B cell (primary cell): ENCODE results near the gene GLDN. TPM values are rescaled to one million over a fixed set of nuclear protein-coding genes. Genes with fewer than 3 reads are reported as not detected.

ENCODE experiments used
- ATAC-seq: fragments of 200-7000 bp; cut with Tn5 transposase; one replicate; pipeline ENCODE4 v1.10.0; 2021; ENCODE audit warnings: low read depth, mild to moderate bottlenecking, moderate number of reproducible peaks, moderate library complexity
- CTCF ChIA-PET: fragments of 350-600 bp; sonication (Branson Sonifier 250); formaldehyde crosslinking; loops from one replicate; lab custom pipeline; 2021; ENCODE audit warnings: antibody characterized with exemption, inconsistent platforms; lab: Charles Lee
- POLR2A ChIA-PET: fragments of 350-600 bp; sonication (Branson Sonifier 250); formaldehyde crosslinking; loops from one replicate; lab custom pipeline; 2021; ENCODE audit warnings: antibody characterized with exemption; lab: Charles Lee
- DNase-seq: peaks from one replicate; pipeline ENCODE4 v3.0.0; 2013
- H2AFZ ChIP-seq: 2 replicates; pipeline ENCODE4 v1.6.1; 2012; ENCODE audit warnings: mild to moderate bottlenecking, low read depth, low read length; ENCODE audit not compliant: insufficient read depth, poor library complexity, severe bottlenecking
- H3K27ac ChIP-seq, 2 donors: 1 replicate in 1 of 2; 2 replicates in 1 of 2; pipeline ENCODE4 v1.5.1; 2012 to 2013; ENCODE audit warnings: low read length in 2 of 2, mild to moderate bottlenecking in 2 of 2, moderate library complexity in 1 of 2
- H3K27me3 ChIP-seq, 4 experiments: fragments of 200-600 bp in 1 of 4; sonication (generic) in 1 of 4; replicated peaks in 1 of 4; 1 replicate in 2 of 4; 2 replicates in 2 of 4; pipeline versions ENCODE4 v1.6.1 to v1.7.0; 2013 to 2016; ENCODE audit warnings: low read length in 3 of 4, mild to moderate bottlenecking in 2 of 4, mixed read lengths in 1 of 4, moderate library complexity in 1 of 4; ENCODE audit not compliant: insufficient read depth in 4 of 4, control insufficient read depth in 3 of 4; ENCODE audit errors: control extremely low read depth in 1 of 4
- H3K36me3 ChIP-seq, 2 experiments: replicated peaks in 1 of 2; 1 replicate in 1 of 2; 2 replicates in 1 of 2; pipeline versions ENCODE4 v1.6.1 to v1.7.1; 2013; ENCODE audit warnings: low read length in 1 of 2; ENCODE audit not compliant: insufficient read depth in 2 of 2, control insufficient read depth in 1 of 2; ENCODE audit errors: control extremely low read depth in 1 of 2, extremely low read depth in 1 of 2
- H3K4me1 ChIP-seq, 2 donors: fragments of 200-600 bp in 1 of 2; sonication (generic) in 1 of 2; 1 replicate in 1 of 2; 2 replicates in 1 of 2; pipeline versions ENCODE4 v1.5.1 to v1.6.1; 2013 to 2017; ENCODE audit warnings: low read length in 2 of 2; ENCODE audit not compliant: control insufficient read depth in 2 of 2, insufficient read depth in 2 of 2
- H3K4me2 ChIP-seq: replicated peaks from 2 replicates; pipeline ENCODE3; 2012; ENCODE audit warnings: mild to moderate bottlenecking, low read depth, low read length; ENCODE audit not compliant: poor library complexity, severe bottlenecking
- H3K4me3 ChIP-seq, 5 experiments: fragments of 200-600 bp in 1 of 5; sonication (generic) in 1 of 5; 1 replicate in 3 of 5; 2 replicates in 2 of 5; pipeline versions ENCODE4 v1.5.1 to v1.7.0; 2011 to 2016; ENCODE audit warnings: low read length in 4 of 5, mild to moderate bottlenecking in 4 of 5, low read depth in 2 of 5, control low read depth in 1 of 5, moderate library complexity in 1 of 5; ENCODE audit not compliant: insufficient read depth in 1 of 5; ENCODE audit errors: control extremely low read depth in 1 of 5, extremely low read depth in 1 of 5
- H3K79me2 ChIP-seq: fragments of 200-600 bp; sonication (generic); one replicate; pipeline ENCODE4 v1.6.0; 2016; ENCODE audit warnings: low read length; ENCODE audit not compliant: control insufficient read depth, insufficient read depth
- H3K9ac ChIP-seq: fragments of 200-600 bp; sonication (generic); 2 replicates; pipeline ENCODE4 v1.6.1; 2017; ENCODE audit warnings: mild to moderate bottlenecking, low read length, moderate library complexity
- H3K9me3 ChIP-seq, 3 donors: one replicate each; pipeline versions ENCODE4 v1.6.1 to v1.7.1; 2013; ENCODE audit warnings: low read length in 2 of 3; ENCODE audit not compliant: control insufficient read depth in 2 of 3, insufficient read depth in 1 of 3; ENCODE audit errors: control extremely low read depth in 1 of 3
- H4K20me1 ChIP-seq: 2 replicates; pipeline ENCODE4 v1.6.0; 2012; ENCODE audit warnings: mild to moderate bottlenecking, low read length; ENCODE audit not compliant: insufficient read depth, control insufficient read depth, poor library complexity, severe bottlenecking
- H3K27ac Mint-ChIP-seq: one replicate; pipeline ENCODE4 v1.8.0; 2021; ENCODE audit warnings: mixed read lengths
- H3K27me3 Mint-ChIP-seq: one replicate; pipeline ENCODE4 v1.8.0; 2021; ENCODE audit warnings: mixed read lengths
- H3K4me1 Mint-ChIP-seq: one replicate; pipeline ENCODE4 v1.8.0; 2021; ENCODE audit warnings: mixed read lengths
- H3K4me3 Mint-ChIP-seq: one replicate; pipeline ENCODE4 v1.8.0; 2021; ENCODE audit warnings: mixed read lengths
- H3K9me3 Mint-ChIP-seq: one replicate; pipeline ENCODE4 v1.8.0; 2022; ENCODE audit warnings: mixed read lengths; ENCODE audit not compliant: insufficient read depth
- CTCF ChIP-seq: fragments of 200-600 bp; IDR thresholded peaks from one replicate; pipeline ENCODE4 v1.8.0; 2022; ENCODE audit warnings: antibody characterized with exemption, mild to moderate bottlenecking
- EZH2 ChIP-seq: IDR thresholded peaks from 2 replicates; pipeline ENCODE4 v1.6.1; 2012; ENCODE audit warnings: borderline replicate concordance, low read depth, mild to moderate bottlenecking, moderate library complexity, low read length; ENCODE audit not compliant: insufficient read depth, poor library complexity, severe bottlenecking
- WGBS: methylation state at CpG from one replicate; pipeline ENCODE4 v1.1.5; 2013; ENCODE audit warnings: missing lambda C conversion rate; ENCODE audit not compliant: insufficient coverage; 5-methylcytosine and 5-hydroxymethylcytosine counted together
- intact Hi-C: fragments of 100-400 bp; cut with micrococcal nuclease; formaldehyde crosslinking; loops from one replicate; pipeline ENCODE4 v1.10.0; 2022
- polyA plus RNA-seq: library from polyadenylated mRNA; depleted of rRNA; stranded (reverse); fragments of >200 nt; gene quantifications from 2 replicates; pipeline ENCODE4 v1.2.3, GENCODE V29; 2012
- total RNA-seq, 2 donors: library from RNA; stranded (reverse); fragments of 120-200 nt in 1 of 2; gene quantifications; 1 replicate in 1 of 2; 2 replicates in 1 of 2; pipeline versions ENCODE4 v1.2.3 to v1.2.4, GENCODE V29; 2013 to 2022

Gene GLDN
- total and polyA plus RNA-seq, 2 donors (not counting 1 experiment from before 2014, with no cell fraction given), result not detected

- no peaks in the 10 kb centered on the region for H4K20me1 ChIP-seq
- Mint-ChIP-seq H3K27me3 (peaks cover 6% of the 10 kb centered on the region), H3K27ac (no peak overlapping the region), H3K9me3 (no peaks in the 10 kb centered on the region), H3K4me3 (no peak overlapping the region), H3K4me1 (no peaks in the 10 kb centered on the region)
- TF ChIP-seq EZH2, result no peak
- no peak for TF ChIP-seq CTCF
- no peaks in the 10 kb centered on the region for H3K27me3 ChIP-seq
- no peak overlapping the region for H3K4me3 ChIP-seq
- H3K9ac ChIP-seq, result no peak overlapping the region
- no peaks in the 10 kb centered on the region for H3K79me2 ChIP-seq
- intact Hi-C loops, result no loop called here
- ATAC-seq (no peak), DNase-seq (no peak)
- ChIA-PET POLR2A (no interaction called here), CTCF (interaction anchor here (0.9 to 1.5 kb wide), 3 partner anchors 12 to 179 kb away, joined by 3 to 4 read pairs (median 3); no protein-coding TSS in a partner anchor)
- H3K36me3 ChIP-seq, result no peaks in the 10 kb centered on the region
- no peak overlapping the region for H3K4me2 ChIP-seq
- peaks cover 0 to 3% (median 0%) of the 10 kb centered on the region in 3 donors for H3K9me3 ChIP-seq
- no peaks in the 10 kb centered on the region for H3K4me1 ChIP-seq
- WGBS, result 94% methylated on average over 8 of the region's 15 CpGs
- no peak overlapping the region for H2AFZ ChIP-seq
- no peak overlapping the region for H3K27ac ChIP-seq
Measured at GRCh38 chr15:51377038-51377786, 35.8 kb downstream of the GLDN start.

- no peak overlapping the region for H3K4me3 Mint-ChIP-seq
- CTCF ChIA-PET, result interaction anchor here (0.9 to 5.6 kb wide), 2 partner anchors 180 to 215 kb away, joined by 3 to 59 read pairs; no protein-coding TSS in a partner anchor
Measured at GRCh38 chr15:51378406-51378805, 37.0 kb downstream of the GLDN start.

More at GRCh38 chr15:51378406-51378805, 37.0 kb downstream of the GLDN start:
- ATAC-seq (no peak), DNase-seq (no peak)
- Histone ChIP-seq H3K4me3 (no peak overlapping the region), H3K9me3 (peaks cover 0 to 2% (median 0%) of the 10 kb centered on the region in 3 donors), H3K9ac (no peak overlapping the region), H2AFZ (no peak overlapping the region), H3K27me3 (peaks cover 0 to 3% (median 0%) of the 10 kb centered on the region in 4 experiments), H3K79me2 (no peaks in the 10 kb centered on the region), H3K36me3 (no peaks in the 10 kb centered on the region), H3K4me2 (no peak overlapping the region), H3K27ac (no peak overlapping the region), H4K20me1 (no peaks in the 10 kb centered on the region), H3K4me1 (no peaks in the 10 kb centered on the region)
- Mint-ChIP-seq H3K27me3 (peaks cover 13% of the 10 kb centered on the region), H3K27ac (no peak overlapping the region), H3K9me3 (no peaks in the 10 kb centered on the region), H3K4me1 (no peaks in the 10 kb centered on the region)
- WGBS, result 80% methylated on average over 2 of the region's 4 CpGs
- TF ChIP-seq CTCF (no peak), EZH2 (no peak)
- intact Hi-C loops, result no loop called here
- POLR2A ChIA-PET, result no interaction called here
